ENCODE measurements around the gene PSTPIP1. TPM values are rescaled to one million over a fixed set of nuclear protein-coding genes. Genes with fewer than 3 reads are reported as not detected.

Gene PSTPIP1
- total and polyA plus RNA-seq, 2 of the 8 experiments (the other 6 are each of a cell fraction or from before 2014, with no cell fraction given): 1.6 to 1.8 TPM

DNA sequence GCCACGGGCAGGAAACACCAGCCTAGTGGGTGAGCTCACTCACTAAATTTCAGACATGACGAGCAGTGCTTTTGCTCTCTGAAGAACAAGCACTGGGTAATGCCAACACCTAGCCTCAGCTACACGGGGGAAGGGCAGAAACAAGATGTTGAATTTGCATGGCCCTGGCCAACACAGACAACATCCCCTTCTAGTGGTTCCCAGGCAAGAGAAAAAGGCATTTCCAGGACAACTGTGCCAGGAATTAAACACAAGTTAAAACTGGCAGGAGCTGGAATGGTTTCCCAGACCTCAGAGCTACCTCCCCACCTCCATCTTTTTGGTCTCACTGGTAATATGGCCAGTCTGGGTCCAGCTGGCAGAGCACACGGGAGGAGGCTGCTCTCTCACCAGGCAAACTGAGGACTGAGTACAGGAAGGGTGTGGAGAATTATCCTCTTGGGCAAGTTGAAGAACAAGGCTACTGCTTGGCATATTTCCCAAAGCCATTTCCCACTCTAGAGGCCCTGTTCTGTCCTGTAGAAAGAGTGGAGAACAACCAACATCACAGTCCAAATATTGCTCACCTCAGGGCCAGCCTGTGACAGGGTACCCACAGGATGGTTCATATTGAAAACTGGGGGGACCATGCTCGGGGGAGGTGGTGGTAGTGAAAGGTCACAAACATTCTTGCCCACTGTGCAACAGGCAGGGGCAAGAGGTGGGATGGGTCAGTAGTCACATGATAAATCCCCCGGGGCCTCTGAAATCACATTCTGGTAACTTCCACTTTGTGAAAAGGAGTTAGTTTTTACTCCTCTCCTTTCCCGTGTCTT is 49.5 kb downstream of the PSTPIP1 start (continued):
- TF ChIP-seq KDM1A (IDR thresholded peaks at IDR 0.05; ENCODE audit: borderline replicate concordance, low read length): no peak
- no peak for TF ChIP-seq BCL11A (IDR thresholded peaks at IDR 0.05; ENCODE audit: low read depth in 2 of 2, low read length in 2 of 2)
- TF ChIP-seq POU5F1 (IDR thresholded peaks at IDR 0.05; ENCODE audit: low read depth, low read length): no peak
- no peak for TF ChIP-seq CEBPB (IDR thresholded peaks at IDR 0.05; ENCODE audit: low read depth, low read length)
